Hematopoietic multipotent progenitor cell (in vitro differentiated cells): ENCODE measurements around the gene GRIN2A. TPM values are rescaled to one million over a fixed set of nuclear protein-coding genes. Genes with fewer than 3 reads are reported as not detected.
"Not testable (repeated sequence)": the region's sequence is repeated elsewhere in the genome, so short reads cannot be mapped to it uniquely, and the experiment has no call there.

Experiments used
- DNase-seq, 3 donors: peaks; one replicate each; pipeline ENCODE4 v3.0.0-alpha.2; 2011 to 2015; ENCODE audit warnings: low read depth in 2 of 3, low spot score in 2 of 3
- total RNA-seq: library from RNA; depleted of rRNA; stranded (reverse); fragments of >200 nt; gene quantifications from one replicate; pipeline ENCODE4 v1.2.3, GENCODE V29; 2012

GRIN2A gene
- total RNA-seq, 1 donor = under 0.01 TPM

- DNase-seq = not testable (repeated sequence)
Observed at GRCh38 chr16:9875981-9876380, 306.2 kb downstream of the GRIN2A start.

- no peak for DNase-seq
Observed at GRCh38 chr16:9874219-9874618, 308.0 kb downstream of the GRIN2A start.

GRCh38 chr16:9870962-9871361 is 311.3 kb downstream of the GRIN2A start:
- DNase-seq = no peak

- DNase-seq = no peak
Observed at GRCh38 chr16:9869776-9870175, 312.5 kb downstream of the GRIN2A start.

GRCh38 chr16:9868606-9869149 is 313.6 kb downstream of the GRIN2A start:
- DNase-seq = no peak

GRCh38 chr16:9867176-9867575 is 315.1 kb downstream of the GRIN2A start:
- no peak for DNase-seq

GRCh38 chr16:9864461-9864860 is 317.8 kb downstream of the GRIN2A start:
- no peak for DNase-seq

- DNase-seq = no peak
Observed at GRCh38 chr16:9862327-9862726, 319.9 kb downstream of the GRIN2A start.

- DNase-seq = no peak
Observed at GRCh38 chr16:9860876-9861275, 321.4 kb downstream of the GRIN2A start.

- DNase-seq = no peak
Observed at GRCh38 chr16:9859701-9860327, 322.4 kb downstream of the GRIN2A start.

- no peak for DNase-seq
Observed at GRCh38 chr16:9854675-9855074, 327.6 kb downstream of the GRIN2A start.

- DNase-seq = no peak
Observed at GRCh38 chr16:9852003-9852402, 330.2 kb downstream of the GRIN2A start.

- DNase-seq = no peak
Observed at GRCh38 chr16:9850817-9851216, 331.4 kb downstream of the GRIN2A start.

- no peak for DNase-seq
Observed at GRCh38 chr16:9849697-9850245, 332.5 kb downstream of the GRIN2A start.

- no peak for DNase-seq
Observed at GRCh38 chr16:9847146-9847545, 335.1 kb downstream of the GRIN2A start.

GRCh38 chr16:9846362-9847099 is 335.7 kb downstream of the GRIN2A start:
- no peak for DNase-seq

GRCh38 chr16:9845661-9846361 is 336.4 kb downstream of the GRIN2A start:
- DNase-seq = no peak

GRCh38 chr16:9844361-9844760 is 337.9 kb downstream of the GRIN2A start:
- no peak for DNase-seq

- no peak for DNase-seq
Observed at GRCh38 chr16:9843424-9844018, 338.7 kb downstream of the GRIN2A start.

GRCh38 chr16:9840761-9841665 is 341.2 kb downstream of the GRIN2A start:
- no peak for DNase-seq
